HG03575 (cell line): ENCODE data around the gene FAM43A.

ENCODE experiments used
- ATAC-seq: cut with Tn5 transposase; IDR thresholded peaks from one replicate; pipeline ENCODE4 v1.9.1; 2021; ENCODE audit not compliant: unreplicated experiment, insufficient number of reproducible peaks, low FRiP score; ENCODE audit errors: extremely low read depth

Gene FAM43A

GRCh38 chr3:194732617-194733016, 46.9 kb downstream of the FAM43A start:
- no peak for ATAC-seq

GRCh38 chr3:194736277-194736895, 50.7 kb downstream of the FAM43A start:
- no peak for ATAC-seq

- ATAC-seq, result no peak
Observed at GRCh38 chr3:194736896-194737600, 51.4 kb downstream of the FAM43A start.
